HG03108 (cell line): ENCODE data around the gene ECI1.
A peak's percentile ranks its signal among the peaks of the same experiment; 100 is the strongest.

Source experiments
- ATAC-seq: cut with Tn5 transposase; IDR thresholded peaks from one replicate; pipeline ENCODE4 v1.9.1; 2021; ENCODE audit warnings: moderate library complexity; ENCODE audit not compliant: unreplicated experiment

The ECI1 gene, protein sequence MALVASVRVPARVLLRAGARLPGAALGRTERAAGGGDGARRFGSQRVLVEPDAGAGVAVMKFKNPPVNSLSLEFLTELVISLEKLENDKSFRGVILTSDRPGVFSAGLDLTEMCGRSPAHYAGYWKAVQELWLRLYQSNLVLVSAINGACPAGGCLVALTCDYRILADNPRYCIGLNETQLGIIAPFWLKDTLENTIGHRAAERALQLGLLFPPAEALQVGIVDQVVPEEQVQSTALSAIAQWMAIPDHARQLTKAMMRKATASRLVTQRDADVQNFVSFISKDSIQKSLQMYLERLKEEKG

DNA sequence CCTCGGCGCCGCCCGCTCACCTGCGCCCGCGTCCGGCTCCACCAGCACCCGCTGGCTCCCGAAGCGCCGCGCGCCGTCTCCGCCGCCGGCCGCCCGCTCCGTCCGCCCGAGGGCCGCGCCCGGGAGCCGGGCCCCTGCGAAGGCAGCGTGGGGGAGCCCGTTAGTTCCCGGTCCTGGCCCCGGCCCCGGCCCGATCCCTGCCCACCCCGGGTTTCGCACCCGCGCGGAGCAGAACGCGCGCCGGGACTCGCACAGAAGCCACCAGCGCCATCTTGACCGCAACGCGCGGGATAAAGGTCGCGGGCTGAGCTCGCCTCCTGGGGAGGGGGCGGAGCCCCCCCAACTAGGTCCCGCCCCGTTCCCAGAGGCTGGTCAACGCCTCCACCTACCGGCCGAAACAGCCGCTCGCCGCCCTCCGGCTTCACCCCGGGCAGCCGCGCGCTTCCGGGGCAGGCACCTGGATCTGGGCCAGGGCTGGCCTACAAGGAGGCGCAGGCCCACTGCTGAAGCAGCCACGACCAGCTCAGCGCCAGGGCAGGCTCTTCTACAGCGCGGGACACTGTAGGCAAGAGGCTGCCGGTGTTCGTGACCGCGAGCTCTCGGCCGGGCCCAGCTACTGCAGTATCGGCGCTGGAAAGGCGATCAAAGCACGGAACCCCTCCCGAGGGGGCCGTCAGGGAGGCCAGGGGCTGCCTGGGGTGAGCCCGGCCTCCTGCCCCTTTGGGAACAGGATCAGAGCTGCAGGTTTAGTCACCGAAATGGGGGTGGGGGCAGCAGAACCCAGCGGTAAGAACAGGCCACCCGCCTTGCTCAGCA, at the start of gene ECI1:
Gene ECI1 (minus strand): TSS at position 292 of the 816 bp plus-strand sequence. CDS start 21 bp downstream, at position 271.
- ATAC-seq, result peak; percentile 91

DNA sequence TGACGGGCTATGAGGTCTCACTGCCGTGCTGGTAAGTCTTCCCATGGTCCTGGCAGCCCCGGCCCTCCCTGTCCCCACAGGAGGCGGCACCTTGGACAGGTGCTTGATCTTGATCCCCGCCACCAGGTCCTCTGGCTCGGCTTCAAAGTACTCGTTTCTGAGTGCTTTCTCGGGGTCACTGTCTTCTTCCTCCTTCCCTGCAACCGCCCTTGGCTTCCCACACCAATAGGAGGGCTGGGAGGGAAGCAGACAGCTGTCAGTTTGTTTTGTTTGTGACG, 48.5 kb upstream of the ECI1 start:
- no peak for ATAC-seq

DNA sequence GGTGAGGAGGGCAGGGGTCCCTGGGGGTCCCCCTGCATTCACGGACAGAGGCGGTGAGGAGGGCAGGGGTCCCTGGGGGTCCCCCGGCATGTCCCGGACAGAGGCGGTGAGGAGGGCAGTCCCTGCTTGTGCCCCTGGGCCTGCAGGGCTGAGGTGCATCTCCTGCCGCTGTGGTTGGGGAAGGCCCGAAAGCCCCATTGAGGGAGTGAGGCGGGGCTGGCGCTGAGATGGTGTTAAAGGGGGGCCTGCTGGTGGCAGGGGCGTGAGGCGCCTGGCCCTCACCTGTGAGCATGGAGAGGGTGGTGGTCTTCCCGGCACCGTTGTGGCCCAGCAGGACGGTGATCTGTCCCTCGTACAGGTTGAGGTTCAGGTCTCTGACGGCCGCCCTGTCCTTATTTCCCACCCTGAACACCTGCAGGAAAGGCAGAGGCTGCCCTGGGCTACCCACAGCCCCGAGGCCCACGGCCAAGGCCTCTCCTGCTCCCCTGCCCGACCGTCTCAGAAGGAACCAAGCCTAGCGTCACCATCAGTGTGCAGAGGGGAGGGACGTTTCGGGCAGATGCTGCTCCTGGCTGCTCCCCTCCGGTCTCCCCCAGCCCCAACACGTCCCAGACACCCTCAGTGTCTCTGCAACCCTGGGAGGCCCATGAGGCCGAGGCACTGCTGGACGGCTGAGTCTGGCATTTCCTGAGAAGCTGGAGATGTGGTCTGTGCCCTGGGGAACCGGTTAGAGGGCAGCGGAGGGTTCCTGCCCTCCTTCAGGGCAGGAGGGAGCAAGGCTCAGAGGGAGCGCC, 47.9 kb upstream of the ECI1 start:
- ATAC-seq, result no peak

DNA sequence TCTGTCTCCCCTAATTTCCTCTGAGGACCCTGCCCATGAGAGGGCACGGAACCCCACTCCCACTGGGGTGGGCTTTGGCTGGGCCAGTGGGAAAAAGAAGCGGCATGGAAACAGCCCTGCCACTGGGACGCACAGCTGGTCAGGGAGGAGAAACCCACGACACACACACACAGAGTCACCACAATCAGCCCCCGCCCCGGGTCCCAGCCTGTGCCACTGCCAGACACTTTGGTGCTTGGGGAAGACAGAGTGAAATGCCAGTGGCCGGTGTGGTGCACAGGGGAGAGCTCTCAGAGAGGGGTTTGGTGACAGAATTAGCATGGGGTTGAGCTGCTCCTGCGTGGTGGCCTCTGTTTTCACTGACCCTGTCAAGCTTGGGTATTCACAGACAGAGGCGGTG, 47.2 kb upstream of the ECI1 start:
- ATAC-seq, result no peak

DNA sequence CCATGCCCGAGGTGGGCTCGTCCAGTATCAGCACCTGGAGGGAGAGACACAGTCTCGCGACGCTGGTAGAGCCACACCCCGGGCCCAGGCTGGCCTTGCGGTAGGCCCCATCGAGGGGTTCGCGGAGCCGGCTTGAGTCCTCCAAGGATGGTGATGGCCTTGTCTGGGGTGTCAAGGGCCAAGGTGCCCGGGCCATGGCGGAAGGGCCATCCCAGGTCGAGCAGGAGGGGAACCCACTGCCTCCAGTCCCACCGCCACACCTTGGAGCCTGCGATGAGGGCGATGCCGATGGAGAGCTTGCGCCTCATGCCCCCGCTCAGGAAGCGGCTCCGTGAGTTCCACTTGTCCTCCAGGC, 46.1 kb upstream of the ECI1 start:
- ATAC-seq, result no peak

DNA sequence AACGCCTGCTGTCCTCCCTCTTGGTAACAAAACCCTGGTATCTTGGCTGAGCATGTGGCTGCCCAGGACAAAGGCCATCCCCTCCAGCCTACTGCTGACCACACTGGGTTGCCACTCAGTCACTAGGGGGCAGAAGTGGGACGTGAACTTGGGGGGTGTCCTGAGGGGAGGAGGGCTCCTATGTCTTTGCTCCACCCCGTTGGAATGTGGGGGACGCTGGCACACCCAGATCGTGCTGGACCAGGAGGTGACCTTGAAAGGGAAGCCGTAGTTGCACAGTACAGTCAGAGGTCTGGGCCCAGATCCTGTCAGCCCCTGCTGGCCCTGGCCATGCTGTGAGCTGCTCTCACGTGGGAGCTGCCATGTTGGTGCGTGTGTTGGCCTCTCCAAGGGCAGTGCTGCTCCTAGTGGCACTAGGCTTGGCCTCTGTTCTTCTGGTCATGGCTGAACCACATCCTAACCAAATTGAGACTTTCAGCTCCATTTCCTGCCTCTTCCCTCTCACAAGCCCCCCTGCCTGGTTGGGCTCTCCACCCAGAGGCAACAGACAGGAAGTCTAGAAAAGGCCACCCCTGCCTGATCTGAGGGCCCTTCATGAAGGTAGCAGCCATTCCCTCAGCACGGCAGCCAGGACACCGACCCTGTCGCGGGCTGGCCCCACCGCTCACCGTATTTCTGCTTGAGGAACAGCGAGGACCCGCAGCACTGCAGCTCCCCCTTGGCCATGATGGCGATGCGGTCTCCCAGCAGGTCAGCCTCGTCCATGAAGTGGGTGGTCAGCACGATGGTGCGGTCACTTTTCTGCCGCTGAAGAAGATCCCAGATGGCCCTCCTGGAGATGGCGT, 45.5 kb upstream of the ECI1 start:
- no peak for ATAC-seq

DNA sequence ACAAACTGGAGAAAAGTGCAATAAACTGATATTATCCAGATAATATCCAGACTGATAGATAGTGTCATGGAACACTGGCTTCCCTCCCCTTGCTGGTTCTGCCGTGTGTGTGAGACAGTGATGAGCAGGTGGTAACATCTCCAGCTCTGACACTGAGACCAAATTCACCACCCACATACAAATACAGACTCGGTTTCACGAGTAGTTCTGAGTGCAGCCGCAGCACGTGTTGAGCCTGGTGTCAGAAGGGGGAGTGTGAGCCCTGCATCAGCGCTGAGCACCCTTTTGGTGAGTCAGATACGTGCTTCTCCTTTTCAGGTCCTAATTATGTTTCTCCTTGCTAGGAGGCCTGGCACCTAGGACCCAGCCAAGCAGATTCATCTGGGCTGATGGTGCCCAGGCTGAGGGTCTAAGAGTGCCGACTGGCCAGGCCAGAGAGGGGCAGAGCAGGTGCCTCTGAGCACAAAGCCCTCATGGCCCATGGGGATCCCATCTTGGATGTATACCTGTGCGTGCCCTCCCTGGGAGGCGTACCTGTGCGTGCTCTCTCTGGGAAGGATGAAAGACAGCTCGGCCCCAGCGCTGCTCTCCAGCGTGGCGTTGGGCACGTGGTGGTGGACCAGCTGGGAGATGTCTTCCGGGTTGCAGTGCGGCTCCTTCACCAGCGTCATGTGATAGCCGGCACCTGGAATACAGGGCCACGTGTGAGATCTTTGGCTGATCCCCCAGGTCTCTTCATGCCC, 43.8 kb upstream of the ECI1 start:
- ATAC-seq, result peak; percentile 57

DNA sequence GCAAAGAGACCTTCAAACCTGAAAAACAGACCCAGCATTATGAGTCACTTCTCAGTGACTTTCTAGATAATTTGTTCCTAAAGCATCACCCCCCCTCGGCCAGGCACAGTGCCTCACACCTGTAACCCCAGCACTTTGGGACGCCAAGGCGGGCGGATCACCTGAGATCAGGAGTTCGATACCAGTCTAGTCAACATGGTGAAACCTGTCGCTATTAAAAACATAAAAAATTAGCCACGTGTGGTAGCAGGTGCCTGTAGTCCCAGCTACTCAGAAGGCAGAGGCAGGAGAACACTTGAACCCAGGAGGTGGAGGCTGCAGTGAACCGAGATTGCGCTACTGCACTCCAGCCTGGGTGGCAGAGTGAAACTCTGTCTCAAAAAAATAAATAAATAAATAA, 40.8 kb upstream of the ECI1 start:
- no peak for ATAC-seq

DNA sequence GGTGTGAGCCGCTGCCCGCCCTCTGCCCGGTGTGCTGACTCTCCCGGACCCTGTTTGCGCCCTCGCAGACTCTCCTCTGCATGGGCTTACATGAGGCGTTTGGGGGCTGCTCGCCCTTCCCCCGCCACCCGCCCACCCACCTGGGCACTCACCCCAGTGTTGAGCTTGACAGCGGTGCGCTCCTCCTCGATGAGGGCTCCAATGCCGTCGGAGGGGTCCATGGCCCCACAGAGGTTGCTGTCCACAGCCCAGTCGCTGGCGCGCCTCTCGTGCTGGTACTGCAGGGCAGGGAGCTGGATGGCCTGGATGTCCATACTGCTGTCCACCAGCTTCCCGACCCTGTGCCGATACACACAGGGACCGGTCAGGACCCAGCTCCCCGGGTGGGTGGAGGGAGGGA, 37.9 kb upstream of the ECI1 start:
- no peak for ATAC-seq

DNA sequence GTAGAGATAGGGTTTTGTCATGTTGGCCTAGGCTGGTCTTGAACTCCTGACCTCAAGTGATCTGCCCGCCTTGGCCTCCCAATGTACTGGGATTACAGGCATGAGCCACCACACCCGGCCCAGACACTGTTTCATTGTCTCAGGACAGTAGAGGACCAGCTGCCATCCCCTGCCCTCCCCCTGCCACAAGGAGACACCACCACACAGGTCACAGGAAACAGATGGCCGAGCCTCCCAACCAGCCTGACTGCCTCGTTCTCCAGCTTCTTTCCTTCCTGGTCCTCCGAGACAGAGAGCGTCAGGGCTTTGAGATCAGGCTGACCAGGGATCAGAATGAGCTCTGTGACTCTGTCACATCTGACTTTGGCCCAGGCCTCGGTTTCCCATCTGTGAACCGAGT, 37.3 kb upstream of the ECI1 start:
- ATAC-seq, result no peak

DNA sequence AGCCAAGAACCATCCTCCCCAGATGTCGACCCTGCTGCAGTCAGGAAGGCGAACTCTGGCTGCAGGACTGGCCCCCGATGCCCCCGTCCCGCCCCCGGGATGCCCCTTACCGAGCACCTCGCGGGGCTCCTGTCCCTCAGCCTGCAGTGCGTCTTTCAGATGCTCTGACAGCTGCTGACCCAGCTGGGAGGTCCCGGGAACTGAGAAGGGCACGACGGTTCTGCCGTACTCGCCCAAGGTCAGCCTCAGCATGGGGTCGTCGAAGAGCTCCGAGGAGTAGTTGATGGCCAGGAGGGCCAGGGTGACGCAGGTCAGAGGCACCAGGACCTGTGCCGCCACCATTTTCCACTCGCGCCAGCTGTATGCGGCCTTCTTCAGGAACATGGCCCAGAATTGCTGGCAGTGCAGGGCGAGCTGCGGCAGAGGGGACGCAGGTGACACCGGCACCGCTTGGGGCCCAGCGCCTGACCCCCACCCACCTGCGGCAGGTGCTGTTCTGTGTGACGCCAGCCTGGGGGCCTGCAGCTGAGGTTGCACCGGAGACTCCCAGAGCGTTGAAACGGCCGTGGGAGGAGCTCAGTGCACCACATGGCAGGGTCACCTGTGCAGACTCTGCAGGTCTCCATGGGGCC, 36.6 kb upstream of the ECI1 start:
- ATAC-seq, result no peak

DNA sequence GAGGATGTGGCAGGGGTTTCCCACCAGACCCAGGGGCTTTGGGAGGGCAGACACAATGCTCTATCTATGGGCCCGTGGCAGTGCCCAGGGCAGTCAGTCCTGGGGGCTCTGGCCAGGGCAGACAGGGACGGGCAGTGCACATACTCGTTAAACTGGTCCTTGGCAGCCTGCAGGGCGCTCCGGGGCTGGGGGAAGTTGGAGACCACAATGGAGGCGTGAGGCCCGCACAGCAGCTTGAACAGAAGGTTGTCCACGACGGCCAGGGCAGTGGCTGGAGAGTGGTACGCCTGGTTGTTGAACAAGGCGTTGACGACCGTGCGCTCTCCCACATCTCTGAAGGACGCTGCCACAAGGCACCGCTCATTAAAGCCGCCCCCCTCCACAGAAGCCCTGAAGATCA, 35.2 kb upstream of the ECI1 start:
- no peak for ATAC-seq

DNA sequence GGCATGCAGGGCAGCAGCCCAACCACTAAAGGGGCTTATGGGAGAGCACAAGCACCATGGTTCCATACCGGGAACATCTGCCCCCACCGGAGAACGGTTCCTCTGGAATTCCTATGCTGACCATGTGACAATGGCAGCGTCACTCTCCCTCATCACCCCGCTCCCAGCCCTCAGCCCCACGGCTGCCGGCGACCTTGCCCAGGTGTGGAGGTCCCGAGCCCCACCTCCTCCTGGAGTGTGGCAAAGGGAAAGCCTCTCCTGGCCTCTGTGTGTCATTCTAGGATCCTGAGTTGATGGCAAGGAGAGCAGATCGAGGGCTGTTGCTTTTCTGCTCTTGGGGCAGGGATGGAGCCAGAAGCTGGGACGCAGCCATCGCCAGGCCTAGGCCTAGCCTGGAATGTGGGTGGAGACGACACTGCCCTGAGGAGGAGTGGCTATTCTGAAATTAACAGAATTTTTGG, 34.4 kb upstream of the ECI1 start:
- no peak for ATAC-seq

DNA sequence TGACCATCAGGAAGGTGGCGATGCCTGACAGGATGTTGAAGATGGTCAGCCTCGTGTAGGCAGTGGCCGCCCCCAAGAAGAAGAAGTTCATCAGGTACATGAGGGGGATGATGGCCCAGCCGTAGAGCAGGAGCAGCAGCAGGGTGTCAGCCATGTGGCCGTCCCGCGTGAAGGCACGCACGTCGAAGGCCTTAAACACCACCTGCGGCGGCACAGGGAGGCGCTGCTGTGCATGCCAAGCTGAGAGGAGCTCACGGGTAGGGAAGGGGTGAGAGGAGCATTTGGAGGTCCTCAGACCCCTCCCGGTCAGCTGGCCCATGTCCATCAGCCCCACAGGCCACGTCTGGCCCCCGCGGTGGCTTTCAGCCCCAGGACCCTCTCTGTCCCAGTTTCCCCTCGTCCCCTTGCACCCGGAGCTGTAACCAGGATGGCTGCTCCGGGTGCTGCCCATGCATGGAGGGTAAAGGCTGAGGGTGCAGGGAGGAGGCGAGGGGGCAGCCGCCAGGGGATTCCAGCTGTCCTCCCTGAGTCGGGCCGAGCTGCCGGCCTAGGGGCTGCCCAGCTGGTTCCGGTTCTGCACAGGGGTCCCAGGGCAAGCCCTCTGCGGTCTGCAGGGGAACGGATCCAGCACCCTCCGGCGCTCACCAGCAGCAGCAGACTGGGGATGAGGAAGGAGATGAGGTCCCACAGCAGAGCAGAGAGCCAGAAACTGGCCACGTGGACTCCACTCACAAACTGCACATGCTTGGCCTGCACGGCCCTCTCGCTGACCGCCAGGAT, 33.6 kb upstream of the ECI1 start:
- ATAC-seq, result no peak

DNA sequence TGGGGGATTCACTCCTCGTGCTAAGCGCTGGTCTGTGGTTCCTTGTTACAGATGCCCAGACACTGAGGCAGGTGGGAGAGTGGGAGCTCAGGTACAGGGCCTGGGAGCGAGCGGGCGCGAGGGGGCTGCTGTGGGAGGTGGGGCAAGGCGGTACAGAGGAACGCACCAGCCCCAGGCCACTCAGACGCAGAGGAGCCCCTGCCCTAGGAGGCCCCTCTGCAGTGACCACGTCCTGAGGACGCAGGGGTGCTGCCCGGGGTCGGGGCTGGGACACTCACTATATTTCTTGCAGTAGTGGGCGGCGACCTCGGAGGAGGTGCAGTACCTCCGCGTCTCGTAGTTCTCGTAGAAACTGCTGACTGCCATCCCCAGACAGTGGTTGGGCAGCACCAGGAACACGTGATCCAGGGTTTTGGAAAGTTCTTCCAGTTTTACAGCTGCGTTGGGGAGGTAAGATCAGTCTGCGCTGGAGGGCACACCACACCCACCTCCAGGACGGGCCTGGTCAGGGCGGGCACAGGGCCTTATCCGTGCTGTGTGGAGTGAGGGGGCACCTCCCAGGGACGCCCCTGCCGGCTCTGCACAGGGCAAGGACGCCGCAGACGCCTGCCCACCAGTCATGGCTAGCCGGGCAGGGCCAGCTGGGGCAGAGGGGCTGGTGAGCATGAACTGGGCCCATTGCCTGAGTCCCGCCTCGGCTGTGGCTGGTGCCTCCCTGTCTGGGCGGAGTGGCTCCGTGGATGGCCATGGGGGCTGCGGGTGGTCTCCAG, 32.8 kb upstream of the ECI1 start:
- no peak for ATAC-seq

DNA sequence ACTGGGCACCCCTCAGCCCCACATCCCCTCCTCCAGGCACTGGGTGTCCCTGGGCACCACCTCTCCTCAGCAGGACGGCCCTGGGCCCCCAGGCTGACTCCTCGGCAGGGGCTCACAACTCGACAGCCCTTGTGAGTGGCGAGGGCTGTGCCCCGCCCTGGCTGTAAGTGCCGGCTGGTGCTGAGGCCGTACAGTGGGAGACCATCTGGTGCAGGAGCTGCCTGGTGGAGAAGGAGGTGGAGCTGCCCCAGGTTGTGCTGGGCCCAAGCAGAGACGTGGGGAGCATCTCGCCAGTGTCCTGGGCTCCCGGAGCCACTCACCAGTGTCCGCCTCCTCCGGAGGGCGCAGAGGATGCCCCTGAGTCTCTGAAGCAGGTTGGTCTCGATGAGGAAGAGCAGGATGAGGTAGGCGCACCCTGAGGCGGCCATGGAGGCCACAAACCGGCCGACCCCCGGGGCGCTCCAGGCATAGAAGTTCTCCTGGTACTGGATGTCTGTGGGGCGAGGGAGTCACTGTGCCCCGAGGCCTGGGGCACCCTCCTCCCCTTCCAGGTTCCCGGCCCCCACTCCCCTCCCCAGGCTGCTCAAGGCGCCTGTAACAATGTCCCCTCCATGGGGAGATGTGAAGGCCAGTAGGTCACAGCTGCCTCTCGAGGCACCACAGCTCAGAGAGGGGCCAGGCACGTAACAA, 31.6 kb upstream of the ECI1 start:
- ATAC-seq, result no peak

DNA sequence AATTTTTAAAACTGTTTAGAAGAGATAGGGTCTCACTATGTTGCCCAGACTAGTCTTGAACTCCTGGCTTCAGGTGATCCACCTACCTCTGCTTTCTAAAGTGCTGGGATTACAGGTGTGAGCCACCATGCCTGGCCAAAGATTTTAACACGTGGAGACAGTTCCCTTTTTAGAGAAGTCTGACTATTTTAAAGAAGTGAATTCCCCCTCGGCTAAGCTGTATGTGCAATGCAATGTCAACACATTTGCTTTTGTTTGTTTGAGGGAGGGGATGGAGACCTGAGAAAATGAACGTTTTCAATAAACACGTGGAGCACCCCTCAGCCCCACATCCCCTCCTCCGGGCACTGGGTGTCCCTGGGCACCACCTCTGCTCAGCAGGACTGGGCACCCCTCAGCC, 30.9 kb upstream of the ECI1 start:
- ATAC-seq, result no peak
